Erythroblast (primary cell): Measurements from ENCODE around the gene HERPUD2.

Experiments
- GATA1 ChIP-seq: IDR thresholded peaks from 2 replicates; pipeline ENCODE4 v1.6.1; 2011; ENCODE audit warnings: low read depth, mild to moderate bottlenecking, control low read depth, low read length, moderate library complexity
- POLR2A ChIP-seq: IDR thresholded peaks from 2 replicates; pipeline ENCODE4 v1.6.1; 2011; ENCODE audit warnings: mild to moderate bottlenecking, low read length

DNA sequence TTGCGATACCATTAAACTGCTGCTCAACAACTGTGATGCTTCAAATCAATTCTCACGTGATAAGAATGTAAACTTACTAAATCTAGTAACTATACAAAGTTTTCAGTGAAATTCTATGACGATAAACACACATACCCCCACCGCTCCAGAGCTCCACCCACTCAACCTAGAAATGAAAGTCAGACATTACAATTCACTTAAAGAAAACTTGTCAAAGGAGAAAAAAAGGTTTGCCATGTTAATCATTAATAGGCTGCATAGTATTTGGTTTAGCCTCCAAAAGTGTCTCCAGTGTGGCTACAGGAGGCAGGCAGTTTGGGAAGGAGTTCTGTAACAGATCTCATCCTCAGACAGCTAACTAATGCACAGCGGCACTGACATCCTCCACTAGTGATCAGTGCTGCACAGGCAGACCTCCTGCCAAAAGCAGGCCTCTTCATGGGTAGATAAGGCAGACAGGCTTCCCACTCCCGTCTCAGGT lies 3.1 kb downstream of the HERPUD2 start:
- TF ChIP-seq POLR2A (no peak), GATA1 (no peak)
